DND-41 (cell line): ENCODE measurements around the gene IL2RG.

Experiments
- ATAC-seq: fragments of 200-7000 bp; cut with Tn5 transposase; 3 replicates; pipeline ENCODE4 v1.9.1; 2021; ENCODE audit warnings: low read depth; ENCODE audit not compliant: insufficient read depth
- DNase-seq: peaks from one replicate; pipeline ENCODE4 v3.0.0-alpha.2; 2020
- H2AFZ ChIP-seq: 2 replicates; pipeline ENCODE4 v1.6.0; 2012; ENCODE audit warnings: low read depth, low read length
- H3K27ac ChIP-seq: 2 replicates; pipeline ENCODE4 v1.5.1; 2012; ENCODE audit warnings: low read length, inconsistent platforms
- H3K27me3 ChIP-seq: fragments of 200-600 bp; sonication (generic); 2 replicates; pipeline ENCODE4 v1.6.0; 2012; ENCODE audit warnings: low read length, mild to moderate bottlenecking, inconsistent platforms; ENCODE audit not compliant: insufficient read depth, poor library complexity
- H3K36me3 ChIP-seq: 2 replicates; pipeline ENCODE4 v1.5.1; 2012; ENCODE audit warnings: low read length, inconsistent platforms; ENCODE audit not compliant: insufficient read depth
- H3K4me1 ChIP-seq: 2 replicates; pipeline ENCODE4 v1.5.1; 2012; ENCODE audit warnings: mild to moderate bottlenecking, low read length; ENCODE audit not compliant: insufficient read depth
- H3K4me2 ChIP-seq: 2 replicates; pipeline ENCODE4 v1.6.0; 2012; ENCODE audit warnings: mild to moderate bottlenecking, moderate library complexity, low read length, inconsistent platforms; ENCODE audit not compliant: insufficient read depth
- H3K4me3 ChIP-seq, 2 experiments: fragments of 200-600 bp in 1 of 2; shearing (Covaris generic) in 1 of 2; 2 replicates each; pipeline ENCODE4 v1.5.1; 2012 to 2016; ENCODE audit warnings: inconsistent platforms in 2 of 2, low read length in 2 of 2, mild to moderate bottlenecking in 2 of 2, low read depth in 1 of 2, moderate library complexity in 1 of 2
- H3K79me2 ChIP-seq: 2 replicates; pipeline ENCODE4 v1.6.0; 2012; ENCODE audit warnings: low read length, inconsistent platforms; ENCODE audit not compliant: insufficient read depth
- H3K9ac ChIP-seq: 2 replicates; pipeline ENCODE4 v1.6.0; 2012; ENCODE audit warnings: low read depth, mild to moderate bottlenecking, inconsistent platforms, low read length, moderate library complexity
- H3K9me3 ChIP-seq: 2 replicates; pipeline ENCODE4 v1.5.1; 2012; ENCODE audit warnings: low read length, moderate library complexity, mild to moderate bottlenecking, inconsistent platforms; ENCODE audit not compliant: insufficient read depth, severe bottlenecking
- H4K20me1 ChIP-seq: 2 replicates; pipeline ENCODE4 v1.6.0; 2012; ENCODE audit warnings: low read length; ENCODE audit not compliant: insufficient read depth
- EZH2 ChIP-seq: IDR thresholded peaks from 3 replicates; pipeline ENCODE4 v1.6.1; 2012; ENCODE audit warnings: borderline replicate concordance, low read depth, mild to moderate bottlenecking, moderate library complexity, low read length, inconsistent platforms; ENCODE audit not compliant: severe bottlenecking
- TF ChIP-seq, protein P1 (sequence below): IDR thresholded peaks from 2 replicates; pipeline ENCODE4 v1.5.1; 2012; ENCODE audit warnings: borderline replicate concordance, low read length, moderate library complexity, mild to moderate bottlenecking; ENCODE audit not compliant: poor library complexity, severe bottlenecking; ENCODE audit errors: extremely low read depth

IL2RG gene

DNA sequence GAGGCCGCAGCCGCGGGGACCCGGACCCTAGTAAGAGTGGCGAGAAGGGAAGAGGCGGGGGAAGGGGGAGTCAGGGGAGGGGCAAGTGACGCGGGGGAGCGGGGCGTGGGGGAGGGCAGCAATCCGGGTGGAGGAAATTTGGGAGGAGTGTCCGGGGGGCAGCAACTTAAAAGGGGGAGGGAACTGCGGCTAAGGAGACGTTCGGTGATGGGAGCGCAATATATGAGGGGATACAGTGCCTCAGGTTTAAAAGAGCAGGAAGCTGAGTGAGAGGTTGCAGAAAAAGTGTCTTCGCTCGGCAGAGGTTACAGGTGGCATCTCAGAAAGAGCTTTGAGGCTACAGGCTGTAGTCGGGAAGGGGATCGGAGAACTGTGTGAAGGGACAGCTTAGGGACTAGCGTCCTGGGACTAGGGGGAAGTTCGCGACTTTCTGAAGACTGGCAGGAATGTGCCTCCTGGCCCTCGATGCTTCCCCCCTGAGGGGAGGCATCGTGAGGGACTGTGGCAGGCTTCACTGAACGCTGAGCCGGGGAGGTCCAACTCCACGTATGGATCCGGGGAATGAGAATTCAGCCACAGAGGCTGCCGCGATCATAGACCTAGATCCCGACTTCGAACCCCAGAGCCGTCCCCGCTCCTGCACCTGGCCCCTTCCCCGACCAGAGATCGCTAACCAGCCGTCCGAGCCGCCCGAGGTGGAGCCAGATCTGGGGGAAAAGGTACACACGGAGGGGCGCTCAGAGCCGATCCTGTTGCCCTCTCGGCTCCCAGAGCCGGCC is 15.2 kb downstream of the IL2RG start:
- no peak for TF ChIP-seq EZH2
- TF ChIP-seq, protein P1, sequence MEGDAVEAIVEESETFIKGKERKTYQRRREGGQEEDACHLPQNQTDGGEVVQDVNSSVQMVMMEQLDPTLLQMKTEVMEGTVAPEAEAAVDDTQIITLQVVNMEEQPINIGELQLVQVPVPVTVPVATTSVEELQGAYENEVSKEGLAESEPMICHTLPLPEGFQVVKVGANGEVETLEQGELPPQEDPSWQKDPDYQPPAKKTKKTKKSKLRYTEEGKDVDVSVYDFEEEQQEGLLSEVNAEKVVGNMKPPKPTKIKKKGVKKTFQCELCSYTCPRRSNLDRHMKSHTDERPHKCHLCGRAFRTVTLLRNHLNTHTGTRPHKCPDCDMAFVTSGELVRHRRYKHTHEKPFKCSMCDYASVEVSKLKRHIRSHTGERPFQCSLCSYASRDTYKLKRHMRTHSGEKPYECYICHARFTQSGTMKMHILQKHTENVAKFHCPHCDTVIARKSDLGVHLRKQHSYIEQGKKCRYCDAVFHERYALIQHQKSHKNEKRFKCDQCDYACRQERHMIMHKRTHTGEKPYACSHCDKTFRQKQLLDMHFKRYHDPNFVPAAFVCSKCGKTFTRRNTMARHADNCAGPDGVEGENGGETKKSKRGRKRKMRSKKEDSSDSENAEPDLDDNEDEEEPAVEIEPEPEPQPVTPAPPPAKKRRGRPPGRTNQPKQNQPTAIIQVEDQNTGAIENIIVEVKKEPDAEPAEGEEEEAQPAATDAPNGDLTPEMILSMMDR: no peak

GRCh38 chrX:71095555-71095980 is 15.8 kb downstream of the IL2RG start, which contains the start of gene FOXO4:
TSS of gene FOXO4 (plus strand) at chrX:71095851. CDS start at chrX:71096529, 678 bp downstream.
- Histone ChIP-seq H3K27me3 (no peaks in the 10 kb centered on the region), H2AFZ (peak within 1 kb of the TSS; percentile 83), H3K36me3 (no peaks in the 10 kb centered on the region), H3K4me2 (peak within 1 kb of the TSS; percentile 85), H3K27ac (peak within 1 kb of the TSS; percentile 77), H4K20me1 (no peaks in the 10 kb centered on the region), H3K4me1 (peaks cover 40% of the 10 kb centered on the region), H3K9me3 (no peaks in the 10 kb centered on the region), H3K79me2 (peaks cover 9% of the 10 kb centered on the region), H3K4me3 (peak within 1 kb of the TSS; percentile 33 to 61; a peak in 3 of 4 replicates), H3K9ac (peak within 1 kb of the TSS; percentile 57)
- peak; percentile 92 for DNase-seq
- TF ChIP-seq, protein P1: no peak
- no peak for TF ChIP-seq EZH2
- peak; percentile 90 for ATAC-seq

More for the DNA sequence above, 15.2 kb downstream of the IL2RG start:
- Histone ChIP-seq H2AFZ (peak overlapping the region; percentile 63), H3K79me2 (peaks cover 9% of the 10 kb centered on the region), H3K4me1 (peaks cover 40% of the 10 kb centered on the region), H3K36me3 (no peaks in the 10 kb centered on the region), H3K27me3 (no peaks in the 10 kb centered on the region), H3K9ac (peak overlapping the region; percentile 57), H3K4me2 (peak overlapping the region; percentile 76), H3K9me3 (no peaks in the 10 kb centered on the region), H4K20me1 (no peaks in the 10 kb centered on the region), H3K27ac (peak overlapping the region; percentile 69), H3K4me3 (peak overlapping the region; percentile 33 to 61; a peak in 3 of 4 replicates)
- no peak for DNase-seq
- peak; percentile 64 for ATAC-seq

DNA sequence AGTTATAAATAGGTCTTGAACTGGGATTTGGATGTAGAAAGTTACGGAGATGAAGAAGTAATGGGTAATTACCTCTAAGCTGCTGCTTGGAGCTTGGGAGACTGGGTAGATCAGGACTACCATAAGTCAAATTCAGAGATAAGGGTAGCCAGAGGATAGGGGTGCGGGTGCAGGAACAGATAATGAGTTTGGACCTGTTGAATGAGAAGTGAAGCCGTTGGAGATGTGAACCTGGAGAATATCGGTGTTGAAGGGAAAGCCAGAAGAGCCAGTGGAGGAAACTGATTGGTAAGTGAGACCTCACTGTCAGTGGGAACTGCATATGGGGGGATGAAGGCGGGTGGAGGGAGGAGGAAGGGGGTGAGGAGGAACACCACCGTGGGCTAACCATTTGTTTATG is 16.3 kb downstream of the IL2RG start:
- no peak for ATAC-seq
- H4K20me1 ChIP-seq: no peaks in the 10 kb centered on the region
- no peaks in the 10 kb centered on the region for H3K36me3 ChIP-seq

More for the DNA sequence above, 16.3 kb downstream of the IL2RG start:
- Histone ChIP-seq H3K4me3 (peak overlapping the region; percentile 33 to 61; a peak in 3 of 4 replicates), H3K79me2 (peaks cover 9% of the 10 kb centered on the region), H3K4me1 (peaks cover 40% of the 10 kb centered on the region), H3K27me3 (no peaks in the 10 kb centered on the region), H2AFZ (peak overlapping the region; percentile 83), H3K27ac (peak overlapping the region; percentile 77), H3K4me2 (peak overlapping the region; percentile 85), H3K9ac (peak overlapping the region; percentile 57), H3K9me3 (no peaks in the 10 kb centered on the region)
- TF ChIP-seq, protein P1: no peak
- TF ChIP-seq EZH2: no peak
- no peak for DNase-seq
